HG02642 (cell line): Measurements from ENCODE around the gene CPA5.
"Not testable (repeated sequence)": the region's sequence is repeated elsewhere in the genome, so short reads cannot be mapped to it uniquely, and the experiment has no call there.

Source experiments
- ATAC-seq: cut with Tn5 transposase; IDR thresholded peaks from one replicate; pipeline ENCODE4 v1.9.1; 2021; ENCODE audit warnings: mild to moderate bottlenecking; ENCODE audit not compliant: unreplicated experiment, poor library complexity

CPA5 gene

DNA sequence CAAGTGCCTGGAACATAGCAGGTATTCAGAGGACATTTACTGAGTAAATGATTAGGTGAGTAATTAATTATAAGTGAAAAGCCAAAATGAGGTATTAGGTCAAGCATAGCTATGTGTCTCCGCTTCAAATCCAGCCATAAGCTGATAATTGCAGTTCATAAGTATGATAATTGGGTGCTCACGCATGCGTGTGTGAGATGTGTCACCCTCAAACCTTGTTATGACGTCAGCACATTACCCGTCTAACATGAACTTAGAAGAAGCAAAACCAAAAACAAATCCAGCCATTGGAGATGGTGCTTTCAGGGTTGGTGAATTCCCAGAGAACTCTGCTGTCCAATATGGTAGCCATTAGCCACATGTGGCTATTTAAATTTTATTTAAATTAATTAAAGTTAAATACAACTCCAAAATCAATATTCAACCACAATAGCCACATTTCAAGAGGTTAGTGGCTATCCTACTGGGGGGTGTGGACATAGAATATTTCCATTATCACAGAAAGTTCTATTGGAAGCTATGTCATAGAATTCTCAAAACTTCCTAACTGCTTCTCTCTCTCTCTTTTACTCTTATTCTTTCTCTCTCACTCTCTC, at the start of gene CPA5:
CPA5 (plus strand) TSS at position 546 of the 596 bp plus-strand sequence. CDS start 1,670 bp downstream, outside the sequence.
- no peak for ATAC-seq

DNA sequence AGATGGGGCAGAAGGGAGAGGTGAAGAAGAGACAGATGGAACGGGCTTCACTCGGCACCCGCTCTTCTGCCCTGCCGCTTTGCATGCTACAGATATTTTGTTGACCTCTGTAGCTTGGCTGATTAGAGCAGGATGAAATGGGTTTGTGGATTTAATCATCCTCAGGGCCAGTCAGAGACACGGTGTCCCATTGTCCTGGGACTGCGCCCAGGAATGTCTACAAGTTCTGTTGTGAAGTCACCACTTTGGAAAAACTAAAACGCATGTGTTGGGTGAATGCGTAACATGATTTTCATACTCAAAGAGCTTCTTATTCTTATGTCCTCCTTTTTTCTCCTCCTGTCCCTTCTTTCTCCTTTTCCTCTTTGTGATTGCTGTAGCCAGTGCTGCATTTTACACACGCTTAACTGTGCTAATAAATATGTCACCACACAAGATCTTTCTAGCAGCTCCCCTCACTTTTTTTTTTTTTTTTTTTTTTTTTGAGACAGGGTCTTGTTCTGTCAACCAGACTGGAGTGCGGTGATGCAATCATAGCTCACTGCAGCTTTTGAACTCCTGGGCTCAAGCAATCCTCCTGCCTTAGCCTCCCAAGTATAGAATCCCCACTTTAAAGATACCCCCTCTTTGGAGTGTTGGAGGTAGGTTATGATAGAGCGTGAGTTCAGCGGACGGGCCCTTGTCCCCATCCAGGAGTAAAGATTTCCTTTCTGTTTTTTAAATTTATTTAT, 48.2 kb upstream of the CPA5 start:
- ATAC-seq, result no peak

- ATAC-seq, result no peak
Observed at GRCh38 chr7:130297628-130298543, 46.7 kb upstream of the CPA5 start.

DNA sequence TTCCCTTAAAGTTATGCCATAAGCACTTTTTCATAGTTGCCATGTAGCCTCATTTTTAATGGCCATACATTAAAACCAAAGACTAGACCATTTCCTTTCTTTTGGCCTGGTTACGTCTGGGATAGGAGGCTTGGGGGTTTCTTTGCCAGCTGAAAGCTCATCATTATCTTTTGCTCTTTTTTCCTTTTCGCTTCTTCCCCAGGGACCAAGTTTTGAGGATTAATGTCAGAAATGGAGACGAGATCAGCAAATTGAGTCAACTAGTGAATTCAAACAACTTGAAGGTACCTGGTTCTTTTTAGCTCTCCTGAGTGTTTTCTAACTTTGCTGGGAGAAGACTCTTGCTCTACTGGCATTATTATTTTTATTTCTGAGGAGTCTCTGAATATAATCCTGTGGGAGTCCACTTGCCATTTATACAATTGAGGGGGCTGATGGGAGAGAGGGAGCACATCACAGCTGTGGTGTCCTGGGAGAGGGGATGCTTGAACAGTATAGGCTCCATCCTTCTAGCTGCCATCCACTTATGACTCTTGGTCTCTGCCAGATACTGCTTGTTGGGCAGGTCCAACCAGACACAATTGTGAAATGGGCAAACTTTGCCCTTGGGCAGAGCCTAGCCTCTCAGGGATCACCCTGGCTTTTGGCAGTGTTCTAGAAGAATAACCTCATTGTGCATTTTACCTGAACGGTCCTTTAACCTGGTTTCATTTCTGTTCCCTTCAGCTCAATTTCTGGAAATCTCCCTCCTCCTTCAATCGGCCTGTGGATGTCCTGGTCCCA, 45.9 kb upstream of the CPA5 start:
- no peak for ATAC-seq

GRCh38 chr7:130299866-130300265, 44.8 kb upstream of the CPA5 start:
- no peak for ATAC-seq

DNA sequence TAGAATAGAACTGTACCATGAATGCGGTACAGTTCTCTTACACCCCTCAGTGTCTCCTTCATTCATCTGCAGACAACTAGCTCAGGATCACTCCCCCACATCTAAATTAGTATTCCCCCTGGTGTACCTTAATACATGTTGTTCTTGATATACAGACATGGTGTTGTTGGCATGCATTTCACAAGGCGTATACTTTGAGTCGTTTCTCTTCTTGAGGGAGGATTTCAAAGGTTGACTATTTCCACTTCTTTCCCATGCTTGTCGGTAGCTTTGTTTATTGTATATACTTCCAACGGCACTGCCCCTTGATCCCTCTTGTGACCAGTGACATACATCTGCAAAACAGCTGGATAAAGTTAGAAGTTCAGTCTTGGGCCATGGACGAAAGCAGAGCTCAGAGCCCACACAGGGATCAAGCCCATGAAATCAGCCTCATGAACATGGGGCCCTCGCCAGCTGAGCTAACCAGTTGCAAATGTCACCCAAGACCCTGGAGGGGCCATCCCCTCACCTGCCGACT, 43.1 kb upstream of the CPA5 start:
- no peak for ATAC-seq

DNA sequence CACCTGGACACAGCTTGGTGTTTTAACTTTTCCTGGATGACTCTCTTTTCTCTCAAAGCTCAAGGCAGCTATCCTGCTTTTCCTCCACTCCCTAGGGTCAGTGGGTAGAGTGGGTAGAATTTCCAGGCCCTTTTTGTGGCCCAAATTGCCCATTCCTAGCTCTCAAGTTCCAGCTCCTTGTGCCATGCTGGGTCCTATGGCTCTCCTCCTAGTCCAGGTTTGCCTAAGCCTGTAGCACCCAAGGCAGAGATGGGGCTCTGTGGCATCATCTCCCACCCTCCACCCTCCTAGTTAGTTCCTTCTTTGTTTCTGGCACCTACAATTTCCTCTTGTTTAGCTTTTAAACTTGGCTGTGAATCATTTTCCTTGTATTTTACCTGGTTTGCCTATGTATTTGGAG, 42.0 kb upstream of the CPA5 start:
- no peak for ATAC-seq

DNA sequence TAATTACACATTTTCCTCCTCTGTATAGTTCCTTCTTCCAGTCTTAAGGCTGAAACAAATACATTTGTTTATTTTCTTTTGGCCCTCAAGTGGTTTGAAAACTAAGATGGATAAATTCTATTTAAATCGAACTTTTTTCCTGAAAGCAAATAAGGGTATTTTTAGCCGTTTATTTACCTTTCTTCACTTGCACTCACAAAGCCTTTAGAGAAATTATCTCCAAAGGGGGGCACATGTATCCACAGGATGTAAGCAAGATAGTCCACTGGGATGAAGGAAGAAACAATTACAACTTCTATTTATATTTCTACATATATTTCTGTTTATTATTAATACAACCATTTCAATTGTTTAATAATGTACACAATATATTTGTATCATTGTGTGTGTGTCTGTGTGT, 41.5 kb upstream of the CPA5 start:
- ATAC-seq, result no peak

- ATAC-seq, result no peak
Observed at GRCh38 chr7:130303551-130303950, 41.1 kb upstream of the CPA5 start.

DNA sequence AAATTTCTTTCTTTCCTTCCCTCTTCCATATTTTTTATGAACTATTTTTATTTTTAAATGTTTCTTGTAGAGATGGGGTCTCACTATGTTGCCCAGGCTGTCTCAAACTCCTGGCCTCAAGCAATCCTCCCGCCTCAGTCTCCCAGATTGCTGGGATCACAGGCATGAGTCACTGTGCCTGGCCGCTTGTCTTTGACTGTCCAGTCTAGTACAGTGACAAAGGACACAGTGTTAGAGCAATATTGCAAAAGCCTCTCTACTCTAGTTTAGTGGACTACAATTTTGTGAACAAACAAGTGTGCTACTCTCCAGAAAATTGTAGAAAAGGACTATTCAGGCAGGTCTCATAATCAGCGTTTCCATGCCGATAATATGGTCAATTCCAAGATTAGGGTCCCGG, 40.6 kb upstream of the CPA5 start:
- no peak for ATAC-seq

DNA sequence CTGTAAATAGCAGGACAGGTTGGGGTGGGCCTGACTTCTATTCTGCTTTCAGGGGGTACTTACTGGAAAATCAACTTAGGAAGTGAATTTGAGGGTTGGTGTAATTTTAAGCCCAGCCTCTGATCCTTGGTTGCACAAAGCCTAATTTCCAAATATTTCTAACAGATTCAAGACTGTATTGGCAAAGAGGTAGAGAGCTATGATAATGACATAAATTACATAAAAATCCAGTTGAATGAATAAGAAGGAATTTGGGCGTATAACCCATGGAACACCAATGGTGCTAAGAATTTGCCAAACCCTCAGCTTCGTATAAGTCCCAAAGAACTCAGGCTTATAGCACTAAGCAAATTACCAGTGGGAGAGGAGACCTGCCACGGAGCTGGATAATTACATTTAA, 39.7 kb upstream of the CPA5 start:
- ATAC-seq, result no peak

DNA sequence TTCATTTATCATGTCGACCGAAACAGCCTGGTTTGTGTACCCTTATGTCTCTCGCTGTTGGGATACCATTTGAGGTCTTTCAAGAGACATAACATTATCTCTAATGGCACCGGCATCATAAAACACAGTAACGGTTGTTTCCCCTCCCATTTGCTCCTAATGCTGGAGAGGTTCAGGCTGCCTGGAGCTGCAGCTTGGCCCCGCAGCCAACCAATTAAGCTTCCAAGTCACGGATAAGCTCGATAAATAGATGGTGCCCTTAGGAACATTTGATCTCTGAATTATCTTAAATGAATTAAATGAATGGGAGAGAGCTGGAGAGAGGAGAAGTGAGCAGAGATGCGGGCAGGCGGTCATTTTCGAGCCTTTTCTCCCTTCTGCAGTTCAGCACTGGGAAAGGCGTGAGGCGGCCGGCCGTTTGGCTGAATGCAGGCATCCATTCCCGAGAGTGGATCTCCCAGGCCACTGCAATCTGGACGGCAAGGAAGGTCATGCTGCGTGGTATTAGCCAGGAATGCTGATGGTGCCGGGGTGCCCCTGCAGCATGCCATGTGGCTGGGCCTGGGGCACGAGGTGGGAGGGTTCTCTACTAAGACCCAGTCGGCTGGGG, 39.1 kb upstream of the CPA5 start:
- ATAC-seq, result no peak

GRCh38 chr7:130309986-130310385, 34.6 kb upstream of the CPA5 start:
- no peak for ATAC-seq

- ATAC-seq, result no peak
Observed at GRCh38 chr7:130314305-130314704, 30.3 kb upstream of the CPA5 start.

GRCh38 chr7:130319541-130319940, 25.1 kb upstream of the CPA5 start:
- ATAC-seq, result no peak

DNA sequence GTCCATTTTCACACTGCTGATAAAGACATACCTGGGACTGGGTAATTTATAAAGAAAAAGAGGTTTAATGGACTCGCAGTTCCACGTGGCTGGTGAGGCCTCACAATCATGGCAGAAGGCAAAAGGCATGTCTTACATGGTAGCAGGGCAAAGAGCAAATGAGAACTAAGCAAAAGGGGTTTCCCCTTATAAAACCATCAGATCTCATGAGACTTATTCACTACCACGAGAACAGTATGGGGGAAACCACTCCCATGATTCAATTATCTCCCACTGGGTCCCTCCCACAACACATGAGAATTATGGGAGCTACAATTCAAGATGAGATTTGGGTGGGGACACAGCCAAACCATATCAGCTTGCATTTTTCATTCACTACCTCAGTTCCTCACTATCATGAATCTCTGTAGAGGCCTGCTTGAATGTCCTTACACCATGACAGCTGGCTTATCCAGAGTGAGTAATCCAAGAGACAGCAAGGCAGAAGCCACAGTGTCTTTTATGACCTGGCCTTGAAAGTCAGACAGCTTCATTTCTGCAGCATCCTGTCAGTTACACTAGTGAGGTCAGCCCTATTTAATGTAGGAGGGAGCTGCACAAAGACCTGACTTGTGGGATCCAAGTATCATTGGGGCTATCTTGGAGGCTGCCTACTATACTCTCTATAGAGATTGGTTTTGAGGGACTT, 22.9 kb upstream of the CPA5 start:
- ATAC-seq, result not testable (repeated sequence)

DNA sequence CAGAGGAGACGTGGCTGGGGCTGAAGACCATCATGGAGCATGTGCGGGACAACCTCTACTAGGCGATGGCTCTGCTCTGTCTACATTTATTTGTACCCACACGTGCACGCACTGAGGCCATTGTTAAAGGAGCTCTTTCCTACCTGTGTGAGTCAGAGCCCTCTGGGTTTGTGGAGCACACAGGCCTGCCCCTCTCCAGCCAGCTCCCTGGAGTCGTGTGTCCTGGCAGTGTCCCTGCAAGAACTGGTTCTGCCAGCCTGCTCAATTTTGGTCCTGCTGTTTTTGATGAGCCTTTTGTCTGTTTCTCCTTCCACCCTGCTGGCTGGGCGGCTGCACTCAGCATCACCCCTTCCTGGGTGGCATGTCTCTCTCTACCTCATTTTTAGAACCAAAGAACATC, 22.0 kb upstream of the CPA5 start:
- ATAC-seq, result no peak

DNA sequence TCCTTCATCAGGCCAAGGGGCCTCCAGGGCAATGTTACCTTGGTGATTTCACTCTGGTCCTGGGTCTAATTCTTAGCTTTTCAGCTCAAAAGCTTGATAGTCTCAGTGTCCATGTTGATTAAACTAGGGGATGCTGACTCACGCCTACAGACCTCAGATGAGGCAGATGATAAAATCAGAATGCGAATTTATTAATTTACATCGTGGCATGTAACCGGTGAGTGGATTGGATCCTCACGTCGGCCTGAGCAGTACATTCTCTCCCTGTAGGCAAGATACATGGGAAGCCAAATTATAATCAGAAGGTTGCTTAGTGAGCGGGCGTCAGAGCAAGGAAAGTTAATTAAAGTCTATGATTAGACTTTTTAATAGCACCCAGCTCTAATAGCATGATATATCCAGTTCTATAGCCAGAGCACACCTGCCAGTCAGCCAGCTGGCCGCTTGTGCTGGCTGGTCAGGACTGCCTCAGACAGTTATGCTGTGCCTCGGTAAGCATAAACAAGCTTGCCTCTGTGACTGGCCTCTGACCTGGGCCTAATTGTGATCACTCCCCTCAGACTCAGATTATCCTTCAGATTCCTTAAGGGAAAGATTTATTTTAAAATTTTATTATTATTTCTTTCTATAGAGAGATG, 20.2 kb upstream of the CPA5 start:
- ATAC-seq, result no peak

DNA sequence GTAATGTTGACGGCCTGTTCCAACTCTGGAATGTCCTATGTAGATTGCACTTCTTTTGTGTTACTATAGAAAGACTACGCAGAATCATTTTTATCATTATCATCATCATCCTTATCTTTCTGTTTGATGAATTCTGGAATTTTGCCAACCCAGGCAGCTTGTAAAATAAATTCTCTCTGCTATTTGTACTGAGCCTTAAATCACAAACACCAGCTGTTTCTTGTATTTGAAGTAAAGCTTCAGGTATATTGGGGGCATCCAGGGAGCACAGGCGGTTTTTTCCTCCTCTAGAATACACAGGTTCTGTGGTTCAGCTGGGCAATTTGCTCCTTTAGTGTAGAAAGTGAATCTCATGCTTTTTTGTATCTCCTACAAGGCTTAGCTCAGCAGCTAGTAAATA, 14.9 kb upstream of the CPA5 start:
- no peak for ATAC-seq
